Activated naive CD8-positive, alpha-beta T cell treated with anti-CD3 and anti-CD28 coated beads, Interleukin-2, amount 50 U/mL, for 16 hours (primary cell): ENCODE data around the gene GPR37L1.
A peak's percentile ranks its signal among the peaks of the same experiment; 100 is the strongest.
"Not testable (repeated sequence)": the region's sequence is repeated elsewhere in the genome, so short reads cannot be mapped to it uniquely, and the experiment has no call there.

ENCODE experiments used
- DNase-seq: peaks from one replicate; pipeline ENCODE4 v3.0.0-alpha.2; 2020; ENCODE audit warnings: low read depth, low spot score

GPR37L1 gene

DNA sequence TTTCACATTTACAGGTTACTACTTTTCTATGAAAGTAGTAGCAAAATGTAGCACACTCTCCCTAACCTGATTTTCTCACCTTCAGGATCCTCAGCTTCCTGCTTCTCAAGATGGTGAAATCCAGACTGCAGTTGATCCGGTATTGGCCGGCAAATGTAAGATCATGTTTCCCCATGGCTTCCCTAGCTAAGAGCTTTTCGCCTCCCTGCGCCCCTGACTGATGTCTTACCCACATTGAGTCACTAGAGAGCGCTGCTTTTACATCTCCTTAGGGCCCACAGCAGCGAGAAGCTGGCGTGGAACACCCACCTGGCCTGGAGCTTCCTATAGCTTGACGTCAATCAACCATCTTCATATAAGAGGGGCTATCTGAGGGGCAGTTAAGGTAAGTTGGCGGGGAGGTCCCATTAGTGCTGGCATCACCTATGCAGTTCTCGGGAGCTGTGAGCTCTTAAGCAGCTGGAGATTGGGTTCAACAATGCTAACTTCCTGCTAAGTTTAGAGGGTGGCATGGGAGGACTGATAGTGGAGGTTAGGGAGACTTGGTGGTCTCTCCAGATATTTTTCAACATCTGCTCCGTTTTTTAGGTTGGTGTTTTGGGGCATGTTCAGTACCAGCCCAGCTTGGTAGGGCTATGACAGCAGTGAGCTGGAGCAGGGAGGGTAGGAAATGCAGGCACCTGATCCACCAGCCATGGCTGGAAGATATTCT lies 32.2 kb downstream of the GPR37L1 start:
- DNase-seq = no peak

DNA sequence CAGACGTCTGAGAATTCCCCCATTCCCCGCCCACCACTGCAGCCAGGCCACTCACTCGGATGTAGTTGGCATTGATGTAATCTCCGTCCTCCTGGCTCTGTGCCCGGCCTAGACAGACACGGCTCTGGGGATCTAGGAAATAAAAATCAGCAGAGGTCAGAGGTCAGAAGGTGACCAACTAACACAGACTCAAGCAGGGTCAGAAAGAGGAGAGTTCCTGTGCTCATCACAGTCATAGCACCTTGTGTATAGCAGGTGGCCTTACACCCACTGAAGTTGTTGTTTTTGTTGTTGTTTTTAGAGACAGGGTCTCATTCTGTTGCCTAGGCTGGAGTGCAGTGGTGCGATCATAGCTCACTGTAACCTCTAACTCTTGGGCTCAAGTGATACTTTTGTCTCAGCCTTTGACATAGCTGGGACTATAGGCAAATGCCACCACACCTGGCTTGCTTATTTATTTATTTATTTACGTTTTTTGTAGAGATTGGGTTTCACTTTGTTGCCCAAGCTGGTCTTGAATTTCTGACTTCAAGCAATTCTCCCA lies 32.8 kb downstream of the GPR37L1 start:
- no peak for DNase-seq

DNA sequence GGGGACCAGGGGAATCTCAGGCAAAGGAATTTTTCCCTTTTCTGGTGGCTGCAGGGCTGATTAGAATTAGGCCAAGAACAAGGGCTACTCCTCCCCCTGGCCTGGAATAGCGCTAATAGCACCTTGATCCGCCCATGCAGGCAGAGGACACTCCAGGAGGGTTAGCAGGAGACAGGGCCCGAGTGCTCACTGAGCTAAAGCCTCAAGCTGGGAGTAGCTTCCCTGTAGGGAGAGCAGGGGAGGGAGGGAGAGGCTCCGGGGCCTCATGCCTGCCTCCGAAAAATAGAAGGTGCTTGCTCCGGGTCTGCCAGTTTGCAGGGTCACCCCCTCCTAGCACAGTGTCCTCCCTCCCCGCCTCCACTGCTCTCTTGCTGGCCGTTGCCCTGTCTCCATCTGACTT lies 33.9 kb downstream of the GPR37L1 start:
- DNase-seq = no peak

DNA sequence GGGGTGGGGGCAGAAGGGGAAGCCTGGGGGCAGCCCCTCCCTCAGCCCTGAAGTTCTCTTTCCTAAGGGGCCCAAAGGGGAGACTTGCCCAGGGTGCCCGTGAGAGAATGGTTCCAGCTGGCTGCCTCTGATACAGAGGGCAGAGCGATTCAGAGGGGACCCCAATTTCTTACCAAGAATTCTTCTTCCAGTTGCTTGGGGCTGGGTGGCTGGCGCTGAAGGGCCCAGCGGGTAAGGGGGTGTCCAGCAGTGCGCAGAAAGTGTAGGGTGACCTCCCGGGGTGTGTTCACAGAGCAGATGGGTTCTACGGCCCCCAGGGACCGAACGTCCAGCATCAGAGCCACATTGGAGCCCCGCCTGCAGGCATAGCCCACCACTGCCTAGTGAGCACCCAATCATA lies 35.2 kb downstream of the GPR37L1 start:
- no peak for DNase-seq

DNA sequence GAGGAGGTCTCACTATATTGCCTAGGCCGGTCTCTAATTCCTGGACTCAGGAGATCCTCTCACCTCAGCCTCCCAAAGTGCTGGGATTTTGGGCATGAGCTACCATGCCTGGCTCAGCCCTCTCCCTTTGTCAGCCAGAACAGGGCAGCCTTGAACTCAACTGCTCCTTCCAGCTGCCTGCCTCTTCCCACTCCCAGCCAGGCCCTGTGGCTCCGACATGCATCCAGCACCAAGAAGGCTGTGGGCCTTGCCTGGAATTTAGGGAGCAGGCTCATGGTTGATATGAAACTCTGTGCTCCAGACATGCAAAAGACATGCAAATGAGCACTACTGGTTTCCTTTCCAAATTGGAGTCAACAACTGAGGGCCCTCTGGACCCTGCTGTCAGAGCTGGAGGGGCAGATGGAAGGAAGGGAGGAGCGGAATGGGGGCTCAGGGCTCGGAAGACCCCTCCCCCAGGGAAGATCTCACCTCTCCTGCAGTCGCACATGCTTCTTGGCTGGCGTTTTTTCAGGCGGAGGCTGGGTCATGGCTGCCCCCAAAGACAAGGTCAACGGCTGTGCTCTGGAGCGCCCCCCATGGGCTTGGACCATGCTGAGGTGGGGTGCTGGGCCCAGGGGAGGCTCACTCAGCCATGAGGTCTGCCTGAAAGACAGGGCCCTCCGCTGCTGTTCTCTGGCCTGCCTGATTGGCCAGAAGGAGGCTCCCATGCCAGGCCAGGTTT lies 36.3 kb downstream of the GPR37L1 start:
- DNase-seq = no peak

DNA sequence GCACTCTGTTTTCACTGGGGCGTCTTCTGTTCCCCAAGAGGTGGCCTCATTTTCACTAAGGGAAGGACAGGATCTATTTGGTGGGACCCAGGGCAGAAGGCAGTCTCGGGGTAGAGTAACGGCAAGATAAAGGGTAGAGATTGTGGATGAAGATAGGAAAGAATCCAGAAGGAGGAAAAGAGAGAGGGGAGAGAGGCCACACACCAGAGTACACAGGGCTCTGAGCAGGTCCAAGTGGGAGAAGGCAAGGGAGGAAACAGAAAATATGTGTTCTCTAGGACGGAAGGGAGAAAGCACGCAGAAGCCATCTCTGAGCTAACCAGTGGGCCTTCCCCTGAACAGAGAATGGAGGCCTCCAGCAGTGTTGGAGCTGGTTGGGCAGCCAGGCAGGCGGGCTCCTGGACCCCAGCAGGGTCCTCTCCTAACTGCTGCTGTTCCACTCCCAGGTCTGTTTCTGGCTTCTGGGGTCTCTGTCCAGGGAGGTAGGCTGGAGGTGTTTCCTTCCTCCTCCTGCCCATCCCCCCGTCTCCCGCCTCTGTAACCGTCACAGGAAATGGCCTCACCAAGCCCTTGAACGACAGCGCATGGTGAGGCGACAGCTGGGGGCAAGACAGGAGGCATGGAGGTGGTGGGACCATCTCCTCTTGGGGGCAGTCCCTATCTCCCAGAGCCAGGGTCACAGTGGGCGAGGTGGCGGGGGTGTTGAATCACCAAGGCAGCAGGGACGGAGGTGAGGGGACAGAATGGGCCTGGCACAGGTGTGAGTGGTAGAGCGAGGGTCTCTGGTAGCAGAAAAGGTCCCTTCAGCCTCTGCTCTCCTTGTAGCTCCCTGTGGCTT lies 37.0 kb downstream of the GPR37L1 start:
- no peak for DNase-seq

DNA sequence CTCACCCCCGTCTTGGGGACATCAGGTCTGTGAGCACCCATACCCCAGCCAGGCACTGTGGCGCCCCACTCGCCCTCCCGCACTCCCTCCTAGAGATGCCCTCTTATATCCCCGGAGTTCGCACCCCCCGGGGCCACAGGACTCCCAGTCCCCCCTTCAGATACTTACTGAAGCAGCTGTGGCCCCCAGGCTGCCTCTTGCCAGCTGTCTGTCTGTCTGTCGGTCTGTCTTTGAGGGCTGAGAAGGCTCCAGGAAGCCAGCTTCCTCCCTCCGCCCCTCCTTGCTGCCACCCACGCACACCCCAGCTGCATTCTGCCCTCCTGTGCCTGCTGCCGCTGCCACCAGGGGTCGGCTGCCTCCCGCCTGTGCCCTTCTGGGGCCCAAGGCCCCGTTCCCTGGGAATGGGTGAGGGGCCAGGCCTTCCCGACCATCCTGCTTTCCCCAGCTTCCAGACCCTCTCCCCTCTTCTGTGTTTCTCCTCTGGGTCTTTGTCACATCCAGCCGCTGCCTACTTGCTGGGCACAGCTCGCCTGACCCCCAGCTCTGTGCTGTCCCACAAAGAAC lies 37.7 kb downstream of the GPR37L1 start, which contains the start of gene PTPN7:
PTPN7 (minus strand) TSS at position 226 of the 564 bp plus-strand sequence. CDS start 1,200 bp downstream, outside the sequence.
- peak; percentile 83 for DNase-seq

DNA sequence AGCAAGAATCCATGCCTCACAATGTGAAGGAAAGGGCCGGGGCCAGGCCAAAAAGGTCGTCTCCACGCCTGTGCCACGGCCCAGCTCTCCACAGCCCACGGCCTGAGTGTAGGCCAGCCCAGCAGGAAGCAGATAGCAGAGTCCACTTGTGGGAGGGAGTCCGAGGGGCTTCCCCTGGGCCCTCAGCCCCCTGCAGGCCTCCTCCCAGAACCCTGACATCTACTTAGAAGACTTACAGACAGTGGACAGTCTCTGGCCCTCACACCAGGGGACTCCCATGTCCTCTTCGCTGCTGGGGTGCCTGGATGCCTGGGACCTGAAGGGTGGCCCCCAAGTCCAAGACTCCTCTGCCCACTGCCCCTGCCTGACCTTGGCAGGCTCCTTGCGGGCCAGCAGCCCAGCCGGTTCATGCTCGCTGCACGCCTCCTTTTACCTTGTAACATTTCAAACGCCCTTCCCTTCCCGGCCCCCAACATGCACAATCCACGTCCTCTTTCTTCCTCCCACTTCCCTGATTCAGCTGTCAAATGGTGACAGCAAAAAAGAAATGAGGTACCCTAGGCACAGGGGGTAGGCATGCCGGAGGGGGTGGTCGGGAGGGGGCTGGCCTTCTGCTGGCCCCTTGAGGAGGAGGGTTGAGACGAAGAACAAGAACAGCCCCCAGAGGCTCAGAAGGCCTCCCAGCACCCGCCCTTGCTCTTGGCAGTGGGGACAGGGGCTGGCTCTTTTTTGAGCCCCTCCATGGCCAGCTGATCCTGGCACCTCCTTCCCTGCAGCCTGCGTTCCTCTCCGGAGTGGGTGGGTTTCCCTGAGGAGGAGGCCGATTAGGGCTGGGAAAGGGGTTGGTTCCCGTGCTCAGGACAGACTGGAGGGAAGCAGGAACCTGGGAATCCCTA lies 38.7 kb downstream of the GPR37L1 start:
- no peak for DNase-seq

DNA sequence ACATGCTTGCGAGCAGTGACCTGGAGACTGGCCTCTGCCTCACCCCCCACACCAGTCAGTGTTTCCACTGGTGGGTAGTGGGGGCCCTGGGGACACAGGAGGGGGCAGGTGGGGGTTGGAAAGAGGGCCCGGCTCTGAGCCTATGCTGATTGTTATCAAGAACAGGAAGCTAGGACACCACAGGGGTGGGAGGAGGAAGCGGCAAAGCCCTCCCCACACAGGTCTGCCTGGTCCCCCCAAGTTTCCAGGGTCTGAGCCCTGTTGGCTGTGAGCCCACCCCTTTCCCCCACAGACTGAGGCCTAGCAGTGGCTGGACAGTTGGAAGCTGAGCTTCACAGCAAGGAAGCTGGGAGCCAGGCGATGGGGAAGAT lies 39.3 kb downstream of the GPR37L1 start:
- DNase-seq = no peak

DNA sequence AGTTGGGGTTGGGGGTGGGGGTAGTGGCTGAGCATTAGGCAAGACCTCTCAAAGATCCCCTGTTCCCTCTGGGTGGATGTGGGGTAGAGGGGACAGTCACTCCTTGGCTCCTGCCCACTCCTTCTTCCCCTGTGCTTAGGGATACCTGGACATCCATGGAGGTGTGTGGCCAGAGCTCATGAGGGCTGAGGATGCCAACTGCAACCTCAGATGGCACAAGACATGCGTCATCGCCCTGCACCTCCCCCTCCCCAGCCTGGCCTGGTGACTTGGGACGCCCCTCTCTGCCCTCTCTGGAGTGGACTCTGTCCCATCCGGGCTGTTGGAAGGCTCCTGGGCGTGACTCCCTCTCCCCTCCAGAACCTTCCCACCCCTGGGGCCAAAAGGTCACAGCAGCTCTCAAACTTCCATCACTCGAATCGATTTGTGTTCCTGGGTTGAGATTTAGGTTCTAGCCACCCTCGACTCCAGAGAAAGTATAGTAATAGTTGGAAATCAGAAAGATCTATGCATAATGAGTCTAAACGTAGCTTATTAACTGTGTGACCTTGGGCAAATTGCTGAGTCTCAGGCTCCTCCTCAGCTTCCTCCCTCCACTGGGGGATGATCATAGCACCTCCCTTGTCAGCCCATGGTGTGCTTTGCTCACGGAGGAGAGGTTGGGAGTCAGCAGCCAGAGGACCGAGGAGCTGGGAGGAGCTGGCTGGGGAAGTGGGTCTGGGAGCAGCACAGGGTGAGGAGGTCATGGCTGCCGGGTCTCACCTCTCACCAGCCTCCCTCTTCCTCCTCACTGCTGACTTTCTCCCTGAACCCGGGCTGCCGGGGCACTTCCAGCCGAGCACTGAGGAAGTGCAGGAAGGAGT lies 39.9 kb downstream of the GPR37L1 start:
- DNase-seq = no peak

DNA sequence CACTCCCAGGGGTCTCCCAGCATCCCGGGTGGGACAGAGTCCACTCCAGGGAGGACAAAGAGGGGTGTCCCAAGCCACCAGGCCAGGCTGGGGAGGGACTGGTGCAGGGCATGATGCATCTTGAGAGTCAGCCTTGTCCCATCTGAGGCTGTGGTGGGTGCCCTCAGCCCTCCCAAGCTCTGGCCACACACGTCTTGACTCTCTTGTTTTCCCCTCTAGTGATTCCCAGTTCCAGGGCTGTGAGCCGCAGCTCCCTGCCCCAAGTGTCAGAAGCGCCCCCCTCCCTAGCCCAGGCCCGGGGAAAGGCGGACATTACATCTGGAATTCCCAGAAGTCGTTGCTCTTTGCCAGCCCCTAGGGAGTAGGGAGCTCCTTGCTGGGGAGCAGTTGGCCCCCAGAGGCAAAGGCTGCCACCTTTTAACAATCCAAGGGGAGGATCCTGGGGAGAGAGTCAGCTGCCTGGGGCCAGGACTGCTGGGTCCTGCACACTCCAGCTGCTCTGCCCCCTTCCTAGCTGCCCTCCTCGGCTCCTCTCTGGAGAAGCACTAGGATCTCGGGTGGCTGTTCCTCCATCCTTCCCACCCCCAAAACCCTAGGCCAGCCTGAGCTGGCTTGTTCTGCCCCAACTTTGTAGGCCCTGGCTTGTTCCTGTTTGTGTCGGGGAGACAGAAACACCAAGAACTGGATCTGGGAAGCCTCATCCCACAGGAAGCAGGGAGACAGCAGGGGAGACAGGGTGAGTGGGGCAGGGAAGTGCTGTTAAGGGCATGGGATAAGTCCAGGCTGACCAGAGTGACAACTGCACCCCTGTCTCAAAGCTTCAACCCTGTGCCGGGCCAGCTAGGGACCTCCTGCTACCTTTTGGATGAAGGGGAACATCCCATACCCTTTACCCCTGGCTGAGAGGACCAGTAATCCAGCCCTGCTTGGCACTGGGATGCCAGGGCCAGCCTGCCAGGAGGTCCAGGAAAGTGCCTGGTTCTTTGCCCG lies 40.9 kb downstream of the GPR37L1 start:
- DNase-seq = no peak

DNA sequence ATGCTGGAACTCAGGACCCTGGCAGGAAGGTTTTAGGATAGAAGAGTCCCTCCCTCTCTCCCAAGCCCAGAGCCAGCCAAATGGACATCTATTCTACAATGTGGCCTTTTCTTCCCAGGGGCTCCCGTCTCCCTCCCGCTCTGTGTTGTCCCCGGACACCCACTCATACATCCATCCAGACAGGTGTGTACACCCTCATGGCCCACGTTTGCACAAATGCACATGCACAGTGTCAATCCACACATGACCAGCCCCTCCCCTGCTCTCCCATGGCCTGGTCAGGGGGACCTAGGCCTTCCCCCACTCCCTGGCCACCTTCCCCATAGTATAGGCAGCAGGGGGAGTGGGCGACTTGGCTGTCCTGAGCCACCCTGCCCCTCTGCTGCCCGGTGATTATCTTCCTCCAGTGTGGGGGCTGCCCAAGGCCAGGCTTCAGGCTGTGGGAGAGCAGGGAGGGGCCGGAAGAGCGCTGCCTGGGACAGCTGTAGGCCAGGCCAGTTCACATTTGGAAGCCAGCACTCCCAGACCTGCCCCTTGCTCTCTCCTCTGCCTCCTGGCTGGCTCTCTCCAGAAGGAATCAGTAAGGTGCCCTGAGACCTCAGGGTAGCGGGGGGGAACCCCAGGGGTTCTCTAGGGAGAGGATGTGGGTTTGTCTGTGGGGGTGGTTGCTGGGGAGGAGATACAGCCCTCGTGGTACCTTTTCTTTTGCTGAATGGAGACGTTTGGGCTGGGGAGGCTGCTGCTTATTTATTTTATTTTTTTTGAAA lies 41.7 kb downstream of the GPR37L1 start:
- no peak for DNase-seq

DNA sequence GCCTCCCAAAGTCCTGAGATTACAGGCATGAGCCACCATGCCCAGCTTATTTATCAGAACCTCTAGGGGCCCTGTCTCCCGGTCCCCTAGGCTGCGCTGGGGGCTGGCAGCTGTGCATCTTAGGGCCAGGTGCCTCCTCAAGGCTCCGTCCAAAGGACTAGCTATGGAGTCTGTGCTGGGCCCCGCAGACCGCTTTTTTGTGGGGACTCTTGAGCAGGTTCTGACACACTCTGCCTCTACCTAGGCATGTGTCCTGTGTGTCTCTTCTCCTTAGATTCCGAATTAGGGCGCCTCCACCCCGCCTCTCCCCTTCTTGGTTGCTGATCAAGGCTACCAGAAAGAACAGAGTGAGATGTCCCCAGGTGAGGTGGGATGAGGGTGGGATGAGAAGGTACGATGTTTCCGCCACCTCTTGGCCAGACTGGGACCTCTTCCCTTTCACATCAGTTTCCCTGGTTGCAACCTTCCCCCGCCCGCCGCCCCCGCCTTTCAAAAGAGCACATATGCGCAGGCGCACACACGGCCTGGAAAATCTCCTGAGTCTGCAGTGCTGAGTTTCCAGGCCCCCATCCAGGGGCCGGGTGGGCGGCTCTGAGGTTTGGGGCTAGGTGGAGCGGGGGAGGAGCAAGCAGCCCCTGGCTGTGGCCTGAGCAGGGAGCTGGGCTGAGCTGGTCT lies 42.7 kb downstream of the GPR37L1 start:
- DNase-seq = no peak

DNA sequence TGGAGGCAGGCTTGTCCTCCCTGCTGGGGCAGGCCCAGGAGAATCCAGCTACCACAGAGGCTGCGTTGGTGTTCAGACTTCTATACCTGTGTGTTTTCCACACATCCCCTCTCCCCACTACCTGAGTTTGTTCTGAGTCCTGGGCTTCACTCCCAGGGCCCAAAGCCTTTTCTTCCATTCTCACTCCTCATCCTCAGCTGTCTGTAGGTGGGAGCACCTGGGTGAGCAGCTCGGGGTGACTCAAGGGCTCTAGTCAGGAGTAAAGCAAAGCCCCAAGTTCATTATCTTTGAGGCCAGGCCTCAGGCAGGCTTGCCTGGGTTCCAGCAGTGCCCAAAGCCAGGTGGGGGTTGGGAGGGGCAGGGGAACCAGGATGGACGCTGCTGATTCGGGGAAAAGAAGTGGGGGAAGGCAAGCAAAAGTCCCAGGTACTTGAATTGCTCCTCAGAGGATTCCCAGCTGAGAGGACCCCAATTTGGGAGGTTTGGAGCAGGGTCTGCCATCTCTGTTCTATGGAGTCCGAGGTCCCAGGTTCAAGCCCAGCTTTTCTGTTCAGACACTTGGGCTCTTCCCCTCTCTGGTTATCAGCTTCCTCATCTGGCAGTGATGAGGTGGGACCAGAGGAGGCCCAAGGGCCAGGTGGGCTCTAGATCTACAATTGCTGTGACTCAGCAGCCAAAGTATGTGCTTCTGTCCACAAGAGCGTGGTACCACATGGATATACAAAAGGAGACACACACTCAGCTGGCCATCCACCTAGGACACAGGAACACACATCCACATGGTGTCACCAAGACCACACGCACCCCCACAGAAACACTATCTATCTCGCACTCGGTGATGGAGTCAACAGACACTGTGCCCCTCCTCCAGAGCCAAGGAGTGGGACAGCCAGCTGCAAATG lies 43.5 kb downstream of the GPR37L1 start:
- no peak for DNase-seq

DNA sequence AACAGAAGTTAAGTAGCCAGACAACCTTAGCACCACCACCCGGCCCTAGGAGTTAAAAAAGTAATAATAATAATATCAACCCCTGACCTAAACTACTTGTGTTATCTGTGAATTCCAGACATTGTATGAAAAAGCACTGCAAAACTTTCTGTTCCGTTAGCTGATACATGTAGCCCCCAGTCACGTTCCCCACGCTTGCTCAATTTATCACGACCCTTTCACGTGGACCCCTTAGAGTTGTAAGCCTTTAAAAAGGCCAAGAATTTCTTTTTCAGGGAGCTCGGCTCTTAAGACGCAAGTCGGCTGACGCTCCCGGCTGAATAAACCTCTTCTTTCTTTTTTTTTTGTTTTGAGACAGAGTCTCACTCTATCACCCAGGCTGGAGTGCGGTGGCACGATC lies 44.3 kb downstream of the GPR37L1 start:
- not testable (repeated sequence) for DNase-seq
